ENCODE measurements around the gene KCTD1.
"Not testable (repeated sequence)": the region's sequence is repeated elsewhere in the genome, so short reads cannot be mapped to it uniquely, and the experiment has no call there.

The KCTD1 gene

GRCh38 chr18:26440644-26441043, 107.7 kb downstream of the KCTD1 start:
- H2BK120ac ChIP-seq (ENCODE audit: low read depth, low read length), result no peak overlapping the region
- no peak overlapping the region for H2BK5ac ChIP-seq (ENCODE audit: low read length)
- no peak overlapping the region for H3K9ac ChIP-seq (ENCODE audit: low read depth, low read length, poor library complexity)
- H3K4me3 ChIP-seq (ENCODE audit: low read length in 2 of 2), result no peak overlapping the region
- peaks cover 6 to 7% of the 10 kb centered on the region in 2 donors for H3K4me1 ChIP-seq (ENCODE audit: control insufficient read depth in 2 of 2, insufficient read depth in 1 of 2, low read depth in 1 of 2, low read length in 2 of 2)
- no peak for DNase-seq (ENCODE audit: low spot score)
- H2BK12ac ChIP-seq (ENCODE audit: low read length), result no peak overlapping the region
- H3K27ac ChIP-seq (replicated peaks; ENCODE audit: low read length), result no peak overlapping the region
- H2AK5ac ChIP-seq (ENCODE audit: low read depth, low read length), result no peak overlapping the region
- H2AFZ ChIP-seq (ENCODE audit: low read length), result no peak overlapping the region
- no peak overlapping the region for H4K91ac ChIP-seq (ENCODE audit: low read depth, low read length, poor library complexity)
- peaks cover 0 to 13% of the 10 kb centered on the region in 2 donors for H3K9me3 ChIP-seq (replicated peaks in 1 of 2; ENCODE audit: control insufficient read depth in 2 of 2, insufficient read depth in 1 of 2, low read depth in 1 of 2, low read length in 2 of 2)
- no peaks in the 10 kb centered on the region for H3K79me1 ChIP-seq (ENCODE audit: low read depth, low read length)
- no peak overlapping the region for H3K23ac ChIP-seq (ENCODE audit: low read depth, low read length, poor library complexity)
- H3K36me3 ChIP-seq (replicated peaks in 1 of 2; ENCODE audit: control insufficient read depth in 2 of 2, insufficient read depth in 2 of 2, low read length in 2 of 2), result no peaks in the 10 kb centered on the region
- H3K4ac ChIP-seq (ENCODE audit: low read length), result no peak overlapping the region
- H3K27me3 ChIP-seq (ENCODE audit: control insufficient read depth in 3 of 3, insufficient read depth in 3 of 3, low read depth in 1 of 3, low read length in 3 of 3), result peaks cover 0 to 14% (median 0%) of the 10 kb centered on the region in 3 experiments
- H3K18ac ChIP-seq (ENCODE audit: low read length), result no peak overlapping the region
- H3K4me2 ChIP-seq (ENCODE audit: insufficient read depth, low read length, poor library complexity, severe bottlenecking), result no peak overlapping the region
- no CpG with 5 or more reads among the region's 8 CpGs for WGBS, 2 donors (ENCODE audit: extremely low coverage in 2 of 2, insufficient read length in 2 of 2, insufficient replicate concordance in 1 of 2)
- no peak overlapping the region for H3K14ac ChIP-seq (ENCODE audit: low read length)
- H2BK15ac ChIP-seq (ENCODE audit: low read length), result no peak overlapping the region
- no peak overlapping the region for H4K8ac ChIP-seq (ENCODE audit: low read depth, low read length)

- Histone ChIP-seq H2AFZ (ENCODE audit: low read length) (no peak overlapping the region), H3K36me3 (replicated peaks in 1 of 2; ENCODE audit: control insufficient read depth in 2 of 2, insufficient read depth in 2 of 2, low read length in 2 of 2) (no peaks in the 10 kb centered on the region), H2AK5ac (ENCODE audit: low read depth, low read length) (no peak overlapping the region), H2BK15ac (ENCODE audit: low read length) (no peak overlapping the region), H3K9me3 (replicated peaks in 1 of 2; ENCODE audit: control insufficient read depth in 2 of 2, insufficient read depth in 1 of 2, low read depth in 1 of 2, low read length in 2 of 2) (peaks cover 0 to 13% of the 10 kb centered on the region in 2 donors), H2BK120ac (ENCODE audit: low read depth, low read length) (no peak overlapping the region), H4K91ac (ENCODE audit: low read depth, low read length, poor library complexity) (no peak overlapping the region), H3K79me1 (ENCODE audit: low read depth, low read length) (no peaks in the 10 kb centered on the region), H4K8ac (ENCODE audit: low read depth, low read length) (no peak overlapping the region), H3K9ac (ENCODE audit: low read depth, low read length, poor library complexity) (no peak overlapping the region), H3K4me3 (ENCODE audit: low read length in 2 of 2) (no peak overlapping the region), H3K23ac (ENCODE audit: low read depth, low read length, poor library complexity) (no peak overlapping the region), H3K18ac (ENCODE audit: low read length) (no peak overlapping the region), H3K4me2 (ENCODE audit: insufficient read depth, low read length, poor library complexity, severe bottlenecking) (no peak overlapping the region), H3K27me3 (ENCODE audit: control insufficient read depth in 3 of 3, insufficient read depth in 3 of 3, low read depth in 1 of 3, low read length in 3 of 3) (peaks cover 0 to 19% (median 0%) of the 10 kb centered on the region in 3 experiments), H3K14ac (ENCODE audit: low read length) (no peak overlapping the region), H3K27ac (replicated peaks; ENCODE audit: low read length) (no peak overlapping the region), H2BK12ac (ENCODE audit: low read length) (no peak overlapping the region), H2BK5ac (ENCODE audit: low read length) (no peak overlapping the region), H3K4ac (ENCODE audit: low read length) (no peak overlapping the region), H3K4me1 (ENCODE audit: control insufficient read depth in 2 of 2, insufficient read depth in 1 of 2, low read depth in 1 of 2, low read length in 2 of 2) (peaks cover 6 to 7% of the 10 kb centered on the region in 2 donors)
- no peak for DNase-seq (ENCODE audit: low spot score)
- WGBS, 2 donors (ENCODE audit: extremely low coverage in 2 of 2, insufficient read length in 2 of 2, insufficient replicate concordance in 1 of 2), result no CpG with 5 or more reads among the region's 4 CpGs
Observed at GRCh38 chr18:26439537-26439936, 108.8 kb downstream of the KCTD1 start.

- Histone ChIP-seq H3K9me3 (replicated peaks in 1 of 2; ENCODE audit: control insufficient read depth in 2 of 2, insufficient read depth in 1 of 2, low read depth in 1 of 2, low read length in 2 of 2) (peaks cover 0 to 10% of the 10 kb centered on the region in 2 donors), H3K27ac (replicated peaks; ENCODE audit: low read length) (no peak overlapping the region), H3K18ac (ENCODE audit: low read length) (no peak overlapping the region), H2BK120ac (ENCODE audit: low read depth, low read length) (no peak overlapping the region), H3K23ac (ENCODE audit: low read depth, low read length, poor library complexity) (no peak overlapping the region), H2BK12ac (ENCODE audit: low read length) (no peak overlapping the region), H2AFZ (ENCODE audit: low read length) (no peak overlapping the region), H3K27me3 (ENCODE audit: control insufficient read depth in 3 of 3, insufficient read depth in 3 of 3, low read depth in 1 of 3, low read length in 3 of 3) (peaks cover 0 to 19% (median 0%) of the 10 kb centered on the region in 3 experiments), H3K4ac (ENCODE audit: low read length) (no peak overlapping the region), H3K9ac (ENCODE audit: low read depth, low read length, poor library complexity) (no peak overlapping the region), H3K14ac (ENCODE audit: low read length) (no peak overlapping the region), H4K8ac (ENCODE audit: low read depth, low read length) (no peak overlapping the region), H3K4me2 (ENCODE audit: insufficient read depth, low read length, poor library complexity, severe bottlenecking) (no peak overlapping the region), H2BK5ac (ENCODE audit: low read length) (no peak overlapping the region), H3K4me3 (ENCODE audit: low read length in 2 of 2) (no peak overlapping the region), H2BK15ac (ENCODE audit: low read length) (no peak overlapping the region), H3K4me1 (ENCODE audit: control insufficient read depth in 2 of 2, insufficient read depth in 1 of 2, low read depth in 1 of 2, low read length in 2 of 2) (peaks cover 6 to 7% of the 10 kb centered on the region in 2 donors), H4K91ac (ENCODE audit: low read depth, low read length, poor library complexity) (no peak overlapping the region), H3K79me1 (ENCODE audit: low read depth, low read length) (no peaks in the 10 kb centered on the region), H3K36me3 (replicated peaks in 1 of 2; ENCODE audit: control insufficient read depth in 2 of 2, insufficient read depth in 2 of 2, low read length in 2 of 2) (no peaks in the 10 kb centered on the region), H2AK5ac (ENCODE audit: low read depth, low read length) (no peak overlapping the region)
- no CpG with 5 or more reads among the region's 5 CpGs for WGBS, 2 donors (ENCODE audit: extremely low coverage in 2 of 2, insufficient read length in 2 of 2, insufficient replicate concordance in 1 of 2)
- DNase-seq (ENCODE audit: low spot score), result no peak
Observed at GRCh38 chr18:26438980-26439379, 109.4 kb downstream of the KCTD1 start.

GRCh38 chr18:26437634-26438033, 110.7 kb downstream of the KCTD1 start:
- H3K79me1 ChIP-seq (ENCODE audit: low read depth, low read length); H2AFZ ChIP-seq (ENCODE audit: low read length); H3K4me1 ChIP-seq (ENCODE audit: control insufficient read depth in 2 of 2, insufficient read depth in 1 of 2, low read depth in 1 of 2, low read length in 2 of 2); H2AK5ac ChIP-seq (ENCODE audit: low read depth, low read length); H3K14ac ChIP-seq (ENCODE audit: low read length); H3K27ac ChIP-seq (replicated peaks; ENCODE audit: low read length); H2BK15ac ChIP-seq (ENCODE audit: low read length); H3K9ac ChIP-seq (ENCODE audit: low read depth, low read length, poor library complexity); H3K36me3 ChIP-seq (replicated peaks in 1 of 2; ENCODE audit: control insufficient read depth in 2 of 2, insufficient read depth in 2 of 2, low read length in 2 of 2); H3K23ac ChIP-seq (ENCODE audit: low read depth, low read length, poor library complexity); H3K9me3 ChIP-seq (replicated peaks in 1 of 2; ENCODE audit: control insufficient read depth in 2 of 2, insufficient read depth in 1 of 2, low read depth in 1 of 2, low read length in 2 of 2); H2BK12ac ChIP-seq (ENCODE audit: low read length); H4K91ac ChIP-seq (ENCODE audit: low read depth, low read length, poor library complexity); DNase-seq (ENCODE audit: low spot score); H3K18ac ChIP-seq (ENCODE audit: low read length); H3K4me3 ChIP-seq (ENCODE audit: low read length in 2 of 2); H3K4me2 ChIP-seq (ENCODE audit: insufficient read depth, low read length, poor library complexity, severe bottlenecking); H3K4ac ChIP-seq (ENCODE audit: low read length); H2BK120ac ChIP-seq (ENCODE audit: low read depth, low read length); H2BK5ac ChIP-seq (ENCODE audit: low read length); H4K8ac ChIP-seq (ENCODE audit: low read depth, low read length): not testable (repeated sequence)
- H3K27me3 ChIP-seq (ENCODE audit: control insufficient read depth in 3 of 3, insufficient read depth in 3 of 3, low read depth in 1 of 3, low read length in 3 of 3), result peaks cover 0 to 19% (median 0%) of the 10 kb centered on the region in 3 experiments
- no CpG with 5 or more reads among the region's 3 CpGs for whole genome bisulfite sequencing, 2 donors (ENCODE audit: extremely low coverage in 2 of 2, insufficient read length in 2 of 2, insufficient replicate concordance in 1 of 2)
